ENCODE data around the gene OR9A2.

GRCh38 chr7:143073556-143073955, 46.6 kb upstream of the OR9A2 start:
- TF ChIP-seq CTCF (IDR thresholded peaks at IDR 0.05) = no peak
- TF ChIP-seq POLR2A (IDR thresholded peaks at IDR 0.05) = no peak

All from heart left ventricle (tissue), 13 donors.